HG02798 (cell line): ENCODE results near the gene IL1R1.

Source experiments
- ATAC-seq: cut with Tn5 transposase; IDR thresholded peaks from one replicate; pipeline ENCODE4 v1.9.1; 2021; ENCODE audit warnings: mild to moderate bottlenecking; ENCODE audit not compliant: unreplicated experiment, poor library complexity

IL1R1 gene

DNA sequence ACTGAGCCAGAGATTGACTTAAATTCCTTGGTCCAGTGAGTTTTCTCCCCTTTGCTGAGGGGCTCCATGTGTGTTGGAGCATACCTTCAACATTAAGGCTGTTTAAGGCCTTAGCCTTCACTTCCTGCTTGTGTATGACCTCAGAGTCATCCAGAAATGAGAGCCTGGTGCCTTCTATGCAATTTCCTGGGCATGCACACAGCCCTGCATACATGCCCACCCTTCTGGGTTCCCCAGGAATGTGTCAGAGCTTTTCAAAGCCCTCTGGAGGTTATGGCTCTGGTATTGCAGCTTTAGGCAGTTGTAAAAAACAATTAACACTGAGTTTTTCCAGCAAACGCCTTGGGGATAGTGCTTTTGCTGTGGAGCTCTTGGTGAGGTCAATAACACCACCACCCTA lies 16.7 kb downstream of the IL1R1 start:
- no peak for ATAC-seq

DNA sequence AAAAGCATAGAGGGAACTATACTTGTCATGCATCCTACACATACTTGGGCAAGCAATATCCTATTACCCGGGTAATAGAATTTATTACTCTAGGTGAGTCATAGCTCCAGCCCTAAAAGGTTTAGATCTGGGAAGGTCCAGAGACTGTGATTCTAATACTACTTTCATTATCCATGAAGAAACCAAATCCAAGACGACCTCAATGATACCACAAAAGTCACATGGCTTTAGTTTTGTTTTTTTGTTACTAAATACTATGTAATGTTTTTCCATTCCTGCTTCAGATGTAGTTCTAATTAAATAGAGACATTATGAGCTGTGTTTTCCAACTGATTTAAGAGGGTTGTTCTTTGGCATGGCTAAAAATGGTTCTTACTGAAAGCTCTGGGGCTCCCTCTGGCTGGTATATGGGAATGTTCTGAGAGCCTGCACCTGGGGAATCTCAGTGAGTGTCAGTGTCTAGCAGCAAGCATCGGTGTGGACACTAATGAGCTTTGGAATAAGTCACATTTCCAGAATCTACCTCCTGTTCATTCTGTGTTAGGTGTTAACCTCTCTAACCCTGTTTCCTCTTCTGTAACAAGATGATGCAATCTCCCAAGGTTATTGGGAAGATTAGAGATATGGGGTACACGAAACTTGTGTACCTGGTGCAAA lies 23.8 kb downstream of the IL1R1 start:
- no peak for ATAC-seq

DNA sequence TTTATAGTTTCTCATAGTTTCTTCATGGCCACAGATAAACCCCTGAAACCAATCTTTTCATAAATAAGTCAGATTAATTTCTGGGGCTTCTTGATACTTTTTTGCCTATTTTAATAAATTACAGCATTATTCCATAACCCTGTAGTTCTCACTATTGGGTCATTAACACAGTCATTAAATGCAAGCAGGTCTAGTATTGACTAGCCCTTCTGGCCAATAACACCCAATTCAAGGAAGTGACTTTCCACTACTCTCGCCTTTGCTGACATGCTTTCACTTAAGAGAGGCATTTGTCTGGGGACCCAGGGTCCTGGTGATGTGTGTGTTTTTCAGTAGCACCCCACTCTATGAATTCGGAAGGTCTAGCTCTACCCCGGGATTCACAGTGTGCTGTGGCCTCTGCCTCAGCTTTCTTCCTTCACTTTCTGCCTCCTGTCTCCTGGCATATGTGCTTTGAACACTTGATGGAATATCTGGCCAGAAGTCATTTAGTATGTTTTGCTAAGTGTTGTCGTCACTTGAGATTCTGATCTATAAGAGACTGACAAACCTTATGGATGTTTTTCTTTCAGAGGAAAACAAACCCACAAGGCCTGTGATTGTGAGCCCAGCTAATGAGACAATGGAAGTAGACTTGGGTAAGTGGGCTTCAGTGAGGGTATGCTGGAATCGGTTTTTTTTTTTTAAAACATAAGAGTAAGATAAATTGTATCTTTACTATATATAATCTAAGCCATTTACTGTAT lies 25.7 kb downstream of the IL1R1 start:
- no peak for ATAC-seq

GRCh38 chr2:102171946-102172345 lies 29.4 kb downstream of the IL1R1 start:
- no peak for ATAC-seq

- no peak for ATAC-seq
Measured at GRCh38 chr2:102172745-102173144, 30.2 kb downstream of the IL1R1 start.

DNA sequence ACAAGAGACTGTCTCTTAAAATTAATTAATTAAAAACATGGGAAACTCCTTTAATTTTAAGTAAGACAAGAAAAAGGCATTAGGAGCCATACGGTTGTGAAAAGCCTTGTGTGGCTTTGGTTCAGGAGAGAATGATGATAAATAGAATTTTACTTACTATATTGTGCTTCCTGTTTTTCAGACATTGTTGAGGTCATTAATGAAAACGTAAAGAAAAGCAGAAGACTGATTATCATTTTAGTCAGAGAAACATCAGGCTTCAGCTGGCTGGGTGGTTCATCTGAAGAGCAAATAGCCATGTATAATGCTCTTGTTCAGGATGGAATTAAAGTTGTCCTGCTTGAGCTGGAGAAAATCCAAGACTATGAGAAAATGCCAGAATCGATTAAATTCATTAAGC lies 33.6 kb downstream of the IL1R1 start:
- ATAC-seq: no peak

DNA sequence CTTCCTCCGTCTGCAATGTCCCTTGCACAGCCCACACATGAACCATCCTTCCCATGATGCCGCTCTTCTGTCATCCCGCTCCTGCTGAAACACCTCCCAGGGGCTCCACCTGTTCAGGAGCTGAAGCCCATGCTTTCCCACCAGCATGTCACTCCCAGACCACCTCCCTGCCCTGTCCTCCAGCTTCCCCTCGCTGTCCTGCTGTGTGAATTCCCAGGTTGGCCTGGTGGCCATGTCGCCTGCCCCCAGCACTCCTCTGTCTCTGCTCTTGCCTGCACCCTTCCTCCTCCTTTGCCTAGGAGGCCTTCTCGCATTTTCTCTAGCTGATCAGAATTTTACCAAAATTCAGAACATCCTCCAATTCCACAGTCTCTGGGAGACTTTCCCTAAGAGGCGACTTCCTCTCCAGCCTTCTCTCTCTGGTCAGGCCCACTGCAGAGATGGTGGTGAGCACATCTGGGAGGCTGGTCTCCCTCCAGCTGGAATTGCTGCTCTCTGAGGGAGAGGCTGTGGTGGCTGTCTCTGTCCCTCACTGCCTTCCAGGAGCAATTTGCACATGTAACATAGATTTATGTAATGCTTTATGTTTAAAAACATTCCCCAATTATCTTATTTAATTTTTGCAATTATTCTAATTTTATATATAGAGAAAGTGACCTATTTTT lies 35.4 kb downstream of the IL1R1 start:
- ATAC-seq: no peak

- no peak for ATAC-seq
Measured at GRCh38 chr2:102179061-102179460, 36.5 kb downstream of the IL1R1 start.

GRCh38 chr2:102179788-102180686 lies 37.5 kb downstream of the IL1R1 start:
- ATAC-seq: no peak

GRCh38 chr2:102180687-102180999 lies 38.1 kb downstream of the IL1R1 start:
- ATAC-seq: no peak

GRCh38 chr2:102181376-102181775 lies 38.8 kb downstream of the IL1R1 start:
- ATAC-seq: no peak

GRCh38 chr2:102181919-102182635 lies 39.5 kb downstream of the IL1R1 start:
- no peak for ATAC-seq

DNA sequence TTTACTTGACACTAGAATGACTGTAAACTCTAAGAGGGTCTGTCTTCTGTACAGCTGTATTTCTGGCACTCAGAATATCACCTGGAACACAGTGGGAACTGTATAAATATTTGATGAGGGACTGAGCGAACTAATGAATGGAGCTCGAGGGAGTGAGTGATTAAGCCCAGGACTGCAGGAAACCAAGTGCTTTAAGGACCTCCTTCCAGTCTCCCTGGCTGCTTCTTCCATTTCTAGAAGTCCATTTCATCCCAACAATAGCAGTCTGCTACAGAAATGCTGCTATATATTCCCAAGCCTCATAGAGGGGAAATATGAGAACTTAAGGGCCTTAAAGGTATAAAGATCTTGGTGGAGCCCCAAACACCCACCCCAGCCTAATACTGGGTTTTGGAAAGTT lies 41.5 kb downstream of the IL1R1 start:
- no peak for ATAC-seq

- ATAC-seq: no peak
Measured at GRCh38 chr2:102184568-102184967, 42.0 kb downstream of the IL1R1 start.

DNA sequence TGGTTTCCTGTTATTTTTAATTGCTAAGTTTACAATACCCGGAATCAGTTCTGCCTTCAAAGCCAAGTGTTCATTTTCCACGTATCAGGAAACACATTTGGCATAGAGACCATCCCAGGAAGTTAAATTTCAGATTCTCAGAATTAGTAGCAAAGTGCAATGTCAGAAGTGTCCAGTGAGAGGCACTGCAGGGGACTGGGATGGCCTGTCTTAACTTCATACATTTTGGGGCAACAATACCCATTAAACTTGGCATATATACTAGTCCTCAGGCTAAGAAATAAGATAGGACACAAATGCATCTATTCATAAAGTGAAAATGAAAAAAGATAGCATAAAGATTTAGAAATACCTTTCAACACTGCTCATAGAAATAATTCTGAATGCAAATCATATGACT lies 42.8 kb downstream of the IL1R1 start:
- ATAC-seq: no peak

DNA sequence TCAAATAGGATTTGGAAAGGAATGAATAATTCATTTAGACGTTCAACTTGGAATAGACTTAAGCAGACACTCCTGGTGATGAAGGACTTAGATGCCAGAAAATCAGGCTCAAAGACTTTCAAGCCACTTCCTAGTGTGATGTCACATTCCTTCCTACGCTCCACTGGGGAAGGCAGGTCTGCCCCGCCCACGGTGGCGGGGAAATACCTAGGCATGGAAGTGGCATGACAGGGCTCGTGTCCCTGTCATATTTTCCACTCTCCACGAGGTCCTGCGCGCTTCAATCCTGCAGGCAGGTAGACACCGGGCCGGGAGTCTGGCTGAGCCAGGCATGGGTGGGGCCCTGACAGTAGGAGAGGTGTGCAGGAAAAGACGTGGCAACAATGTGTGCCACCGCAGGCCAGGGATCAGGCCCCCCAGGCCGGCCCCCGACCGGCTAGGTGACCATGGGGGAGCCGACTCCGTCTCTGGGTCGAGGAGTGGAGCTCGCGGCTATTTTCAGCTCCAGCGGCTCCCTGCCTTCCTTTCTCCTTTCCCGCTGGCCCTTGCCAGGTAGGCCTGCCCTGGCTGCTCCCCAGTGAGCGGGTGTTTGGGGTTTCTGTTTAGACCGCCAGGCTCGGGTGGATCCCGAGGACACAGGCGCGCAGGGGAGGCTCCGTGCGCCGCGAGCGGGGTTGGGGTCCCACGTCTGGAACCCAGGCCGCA lies 44.4 kb downstream of the IL1R1 start, which contains the start of gene IL1RL2:
TSS of gene IL1RL2 (plus strand) at position 233 of the 705 bp plus-strand sequence. CDS start 845 bp downstream, outside the sequence.
- no peak for ATAC-seq

DNA sequence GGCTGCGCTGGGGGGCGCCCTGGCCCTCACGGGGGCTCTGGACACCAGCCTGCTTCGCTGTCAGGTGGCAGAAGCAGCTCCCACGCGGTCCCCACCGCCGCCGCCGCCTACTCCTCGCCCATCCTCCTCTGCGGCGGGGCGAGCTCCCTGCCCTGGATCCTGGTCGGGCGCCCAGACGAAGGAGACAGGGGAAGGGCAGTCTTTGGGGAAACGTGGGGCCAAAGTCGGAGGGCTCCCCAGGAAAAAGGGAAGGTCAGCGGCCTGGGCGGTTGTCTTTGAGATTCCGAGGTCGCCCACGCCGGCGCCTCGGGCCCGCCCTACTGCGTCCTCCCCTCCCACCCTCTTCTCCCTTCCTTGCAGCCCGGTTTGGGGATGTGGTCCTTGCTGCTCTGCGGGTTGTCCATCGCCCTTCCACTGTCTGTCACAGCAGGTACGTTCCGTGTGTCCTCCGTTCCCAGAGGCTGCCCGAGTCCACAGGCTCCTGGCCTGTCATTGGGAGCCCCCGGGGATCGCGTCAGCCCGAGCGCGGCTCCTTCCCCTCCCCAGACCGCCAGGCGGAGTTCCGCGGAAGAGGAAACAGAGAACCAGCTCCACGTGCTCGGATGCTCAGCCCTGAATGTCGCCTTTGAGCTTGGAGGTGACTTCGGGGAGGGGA lies 45.1 kb downstream of the IL1R1 start:
- no peak for ATAC-seq

- ATAC-seq: no peak
Measured at GRCh38 chr2:102190430-102191107, 48.0 kb downstream of the IL1R1 start.
